ENCODE measurements around the gene EIF2B2. TPM values are rescaled to one million over a fixed set of nuclear protein-coding genes. Genes with fewer than 3 reads are reported as not detected.

EIF2B2 gene
- total and polyA plus RNA-seq, 10 of the 15 experiments (the other 5 are each of a cell fraction or from before 2014, with no cell fraction given): 17.4 to 168 (median 65.5) TPM

DNA sequence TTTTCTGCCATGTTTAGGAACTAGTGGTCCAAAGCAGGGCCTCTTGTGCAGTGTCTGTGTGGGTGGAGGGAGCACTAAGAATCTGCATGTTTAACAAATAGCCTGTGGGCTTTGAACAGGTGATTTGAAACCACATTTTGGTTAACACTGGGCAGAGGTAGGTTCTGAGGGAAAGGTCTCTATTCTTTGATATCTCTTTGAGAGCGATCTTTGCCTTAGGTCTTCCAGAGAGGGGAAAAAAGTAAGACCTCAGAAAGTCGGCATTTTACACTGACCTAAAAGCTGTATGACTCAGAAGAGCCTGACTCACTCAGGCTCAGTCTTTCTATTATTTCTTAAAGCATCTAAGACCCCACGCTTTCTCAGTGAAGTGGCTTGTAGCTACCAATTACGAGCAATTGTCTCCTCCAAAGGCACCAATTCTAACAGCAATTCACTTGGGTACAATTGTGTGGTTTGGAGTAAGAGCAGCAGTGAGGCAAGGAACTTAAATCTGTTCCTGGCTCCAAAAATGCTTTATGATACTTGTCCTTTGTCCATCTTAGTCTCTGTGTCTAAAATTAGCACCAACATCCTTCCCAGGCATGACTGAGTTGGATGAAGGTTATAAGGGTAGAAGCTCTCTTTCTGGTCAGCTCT, 8.8 kb downstream of the EIF2B2 start:
- no peaks in the 10 kb centered on the region for H3K9me3 ChIP-seq (replicated peaks; ENCODE audit: control insufficient read depth, insufficient read depth, low read length)
- no TSS peak for BruUV-seq (replicated peaks)
- H4K20me1 ChIP-seq (ENCODE audit: control insufficient read depth, insufficient read depth): no peaks in the 10 kb centered on the region
- H3K79me2 ChIP-seq (ENCODE audit: control insufficient read depth, insufficient read depth, low read length): no peaks in the 10 kb centered on the region
- H3K36me3 ChIP-seq (ENCODE audit: control insufficient read depth in 2 of 2, insufficient read depth in 2 of 2, low read length in 1 of 2): peaks cover 6 to 32% of the 10 kb centered on the region in 2 experiments
- DNase-seq (ENCODE audit: low read depth, low spot score) (no peak), ATAC-seq (peak; percentile 34), FAIRE-seq (no peak)
- POLR2A ChIA-PET: interaction anchor here (0.6 kb wide), 1 partner anchor 1212 kb away, joined by 6 read pairs; no protein-coding TSS in a partner anchor
- no peaks in the 10 kb centered on the region for H3K27me3 ChIP-seq (replicated peaks in 1 of 2; ENCODE audit: control insufficient read depth in 2 of 2, insufficient read depth in 2 of 2, low read length in 1 of 2)
- no peak overlapping the region for H3K4me3 ChIP-seq
- no peak overlapping the region for H3K9ac ChIP-seq (ENCODE audit: control insufficient read depth, insufficient read depth, low read length)
- no peak overlapping the region for H2AFZ ChIP-seq (ENCODE audit: control insufficient read depth, low read depth, low read length)
- in situ Hi-C loops (cut with MboI): no loop called here
- no peaks in the 10 kb centered on the region for H3K4me1 ChIP-seq (ENCODE audit: control insufficient read depth, insufficient read depth, low read length)
- WGBS (ENCODE audit: insufficient coverage, insufficient replicate concordance, low lambda C conversion rate, missing lambda C conversion rate): 38% methylated on average over 4 of the region's 4 CpGs
- SMC1A ChIA-PET (ENCODE audit: uncharacterized antibody, unreplicated experiment): no interaction called here
- no peak overlapping the region for H3K4me2 ChIP-seq (ENCODE audit: control insufficient read depth, insufficient read depth)
- intact Hi-C loops (cut with micrococcal nuclease; ENCODE audit: unreplicated experiment): no loop called here
- CTCF ChIA-PET: interaction anchor here (0.6 to 3.6 kb wide), 2 partner anchors 12 to 106 kb away, joined by 3 to 15 read pairs; no protein-coding TSS in a partner anchor
- RAD21 ChIA-PET (ENCODE audit: unreplicated experiment): no interaction called here
- H3K27ac ChIP-seq (ENCODE audit: control insufficient read depth, insufficient read depth): no peak overlapping the region
- TF ChIP-seq ZNF687 (IDR thresholded peaks at IDR 0.05) (no peak), NBN (IDR thresholded peaks at IDR 0.05) (no peak), CEBPZ (IDR thresholded peaks at IDR 0.05; ENCODE audit: low read depth, low read length) (no peak), NRF1 (conservative IDR thresholded peaks at IDR 0.05; ENCODE audit: low read depth, low read length) (no peak), NFIC (IDR thresholded peaks at IDR 0.05; ENCODE audit: low read depth, low read length) (no peak), SREBF2 (IDR thresholded peaks at IDR 0.05; ENCODE audit: low read length) (no peak), FOXK2 (IDR thresholded peaks at IDR 0.05) (no peak), SP1 (IDR thresholded peaks at IDR 0.05; ENCODE audit: low read depth, low read length) (no peak), HDAC2 (IDR thresholded peaks at IDR 0.05) (no peak), ZNF384 (IDR thresholded peaks at IDR 0.05; ENCODE audit: borderline replicate concordance, low read depth, low read length) (no peak), WRNIP1 (IDR thresholded peaks at IDR 0.05; ENCODE audit: borderline replicate concordance, low read depth, low read length) (no peak)
- TF ChIP-seq, protein P1, sequence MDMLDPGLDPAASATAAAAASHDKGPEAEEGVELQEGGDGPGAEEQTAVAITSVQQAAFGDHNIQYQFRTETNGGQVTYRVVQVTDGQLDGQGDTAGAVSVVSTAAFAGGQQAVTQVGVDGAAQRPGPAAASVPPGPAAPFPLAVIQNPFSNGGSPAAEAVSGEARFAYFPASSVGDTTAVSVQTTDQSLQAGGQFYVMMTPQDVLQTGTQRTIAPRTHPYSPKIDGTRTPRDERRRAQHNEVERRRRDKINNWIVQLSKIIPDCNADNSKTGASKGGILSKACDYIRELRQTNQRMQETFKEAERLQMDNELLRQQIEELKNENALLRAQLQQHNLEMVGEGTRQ (IDR thresholded peaks at IDR 0.05; ENCODE audit: borderline replicate concordance, low read depth, low read length): no peak
- TF ChIP-seq, protein P2, sequence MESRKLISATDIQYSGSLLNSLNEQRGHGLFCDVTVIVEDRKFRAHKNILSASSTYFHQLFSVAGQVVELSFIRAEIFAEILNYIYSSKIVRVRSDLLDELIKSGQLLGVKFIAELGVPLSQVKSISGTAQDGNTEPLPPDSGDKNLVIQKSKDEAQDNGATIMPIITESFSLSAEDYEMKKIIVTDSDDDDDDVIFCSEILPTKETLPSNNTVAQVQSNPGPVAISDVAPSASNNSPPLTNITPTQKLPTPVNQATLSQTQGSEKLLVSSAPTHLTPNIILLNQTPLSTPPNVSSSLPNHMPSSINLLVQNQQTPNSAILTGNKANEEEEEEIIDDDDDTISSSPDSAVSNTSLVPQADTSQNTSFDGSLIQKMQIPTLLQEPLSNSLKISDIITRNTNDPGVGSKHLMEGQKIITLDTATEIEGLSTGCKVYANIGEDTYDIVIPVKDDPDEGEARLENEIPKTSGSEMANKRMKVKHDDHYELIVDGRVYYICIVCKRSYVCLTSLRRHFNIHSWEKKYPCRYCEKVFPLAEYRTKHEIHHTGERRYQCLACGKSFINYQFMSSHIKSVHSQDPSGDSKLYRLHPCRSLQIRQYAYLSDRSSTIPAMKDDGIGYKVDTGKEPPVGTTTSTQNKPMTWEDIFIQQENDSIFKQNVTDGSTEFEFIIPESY (IDR thresholded peaks at IDR 0.05): no peak
- TF ChIP-seq, protein P3, sequence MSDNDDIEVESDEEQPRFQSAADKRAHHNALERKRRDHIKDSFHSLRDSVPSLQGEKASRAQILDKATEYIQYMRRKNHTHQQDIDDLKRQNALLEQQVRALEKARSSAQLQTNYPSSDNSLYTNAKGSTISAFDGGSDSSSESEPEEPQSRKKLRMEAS (IDR thresholded peaks at IDR 0.05; ENCODE audit: low read depth, low read length): no peak

Data from GM12878 (cell line).